ENCODE data around the gene GNAQ. TPM values are rescaled to one million over a fixed set of nuclear protein-coding genes. Genes with fewer than 3 reads are reported as not detected.
"Not testable (repeated sequence)": the region's sequence is repeated elsewhere in the genome, so short reads cannot be mapped to it uniquely, and the experiment has no call there.

The GNAQ gene
- total RNA-seq, 5 donors from 2014 or later (not counting 1 experiment from before 2014, with no cell fraction given): 29.3 to 48.4 (median 38.3) TPM

- POLR2A ChIA-PET; DNase-seq; H3K4me1 ChIP-seq (ENCODE audit: control insufficient read depth in 1 of 2, extremely low read depth in 1 of 2, insufficient read depth in 2 of 2, low read length in 2 of 2); H3K4me3 Mint-ChIP-seq; H3K27me3 ChIP-seq (replicated peaks in 1 of 2; ENCODE audit: control insufficient read depth in 2 of 2, extremely low read depth in 1 of 2, insufficient read depth in 2 of 2, low read length in 1 of 2); H3K9me3 Mint-ChIP-seq; H3K36me3 ChIP-seq (ENCODE audit: control insufficient read depth in 2 of 2, extremely low read depth in 1 of 2, insufficient read depth in 1 of 2, low read length in 1 of 2); H3K4me3 ChIP-seq (ENCODE audit: control insufficient read depth in 1 of 2, extremely low read depth in 1 of 2, low read length in 1 of 2); H3K27ac ChIP-seq (ENCODE audit: low read length); H3K9me3 ChIP-seq; CTCF ChIA-PET; ATAC-seq (replicated peaks in 1 of 4); H3K27me3 Mint-ChIP-seq; H3K27ac Mint-ChIP-seq: not testable (repeated sequence)
- no CpG with 5 or more reads among the region's 5 CpGs for WGBS (ENCODE audit: insufficient coverage)
- H3K4me1 Mint-ChIP-seq: peaks cover 4 to 13% (median 5%) of the 10 kb centered on the region in 3 donors
- H3K36me3 Mint-ChIP-seq: peaks cover 13% of the 10 kb centered on the region
Observed at GRCh38 chr9:77878793-77879192, 152.8 kb downstream of the GNAQ start.

- H3K4me3 Mint-ChIP-seq: no peak overlapping the region
- CTCF ChIA-PET: no interaction called here
- POLR2A ChIA-PET: no interaction called here
- Histone ChIP-seq H3K36me3 (ENCODE audit: control insufficient read depth in 2 of 2, extremely low read depth in 1 of 2, insufficient read depth in 1 of 2, low read length in 1 of 2) (no peaks in the 10 kb centered on the region), H3K27ac (ENCODE audit: low read length) (no peak overlapping the region), H3K9me3 (no peaks in the 10 kb centered on the region), H3K4me1 (ENCODE audit: control insufficient read depth in 1 of 2, extremely low read depth in 1 of 2, insufficient read depth in 2 of 2, low read length in 2 of 2) (no peaks in the 10 kb centered on the region), H3K27me3 (replicated peaks in 1 of 2; ENCODE audit: control insufficient read depth in 2 of 2, extremely low read depth in 1 of 2, insufficient read depth in 2 of 2, low read length in 1 of 2) (no peaks in the 10 kb centered on the region), H3K4me3 (ENCODE audit: control insufficient read depth in 1 of 2, extremely low read depth in 1 of 2, low read length in 1 of 2) (no peak overlapping the region)
- no peaks in the 10 kb centered on the region for H3K9me3 Mint-ChIP-seq
- H3K36me3 Mint-ChIP-seq: peaks cover 16% of the 10 kb centered on the region
- H3K27ac Mint-ChIP-seq: no peak overlapping the region
- H3K27me3 Mint-ChIP-seq: no peaks in the 10 kb centered on the region
- ATAC-seq (replicated peaks in 1 of 4): no peak
- peaks cover 1 to 10% (median 6%) of the 10 kb centered on the region in 3 donors for H3K4me1 Mint-ChIP-seq
- no CpG with 5 or more reads among the region's 1 CpG for WGBS (ENCODE audit: insufficient coverage)
- DNase-seq: no peak
Observed at GRCh38 chr9:77877976-77878375, 153.6 kb downstream of the GNAQ start.

DNA sequence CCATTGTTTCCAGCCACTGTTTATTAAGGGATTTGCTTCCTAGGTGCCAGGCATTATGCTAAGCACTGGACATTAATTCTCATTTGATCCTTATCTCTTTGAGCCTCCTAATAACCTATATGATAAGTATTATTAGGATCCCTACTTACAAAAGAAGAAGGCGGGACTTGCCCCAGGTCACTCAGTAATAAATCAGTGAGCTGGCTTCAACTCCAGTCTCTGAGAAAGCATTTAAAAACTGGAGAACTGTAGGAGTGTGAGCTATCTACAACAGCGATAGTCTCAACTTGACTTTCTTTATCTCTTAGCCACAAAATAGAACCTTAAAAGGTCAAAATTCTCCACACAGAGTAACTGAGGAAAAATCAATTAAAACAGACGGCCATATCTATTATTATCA is 155.0 kb downstream of the GNAQ start:
- no peak for ATAC-seq (replicated peaks in 1 of 4)
- DNase-seq: no peak
- H3K4me1 ChIP-seq (ENCODE audit: control insufficient read depth in 1 of 2, extremely low read depth in 1 of 2, insufficient read depth in 2 of 2, low read length in 2 of 2): no peaks in the 10 kb centered on the region
- POLR2A ChIA-PET: no interaction called here
- H3K27me3 ChIP-seq (replicated peaks in 1 of 2; ENCODE audit: control insufficient read depth in 2 of 2, extremely low read depth in 1 of 2, insufficient read depth in 2 of 2, low read length in 1 of 2): no peaks in the 10 kb centered on the region
- no peaks in the 10 kb centered on the region for H3K9me3 Mint-ChIP-seq
- peaks cover 20% of the 10 kb centered on the region for H3K36me3 Mint-ChIP-seq
- no peak overlapping the region for H3K27ac Mint-ChIP-seq
- no CpG with 5 or more reads among the region's 3 CpGs for WGBS (ENCODE audit: insufficient coverage)
- no peaks in the 10 kb centered on the region for H3K9me3 ChIP-seq
- no peak overlapping the region for H3K4me3 ChIP-seq (ENCODE audit: control insufficient read depth in 1 of 2, extremely low read depth in 1 of 2, low read length in 1 of 2)
- H3K27ac ChIP-seq (ENCODE audit: low read length): no peak overlapping the region
- no peaks in the 10 kb centered on the region for H3K36me3 ChIP-seq (ENCODE audit: control insufficient read depth in 2 of 2, extremely low read depth in 1 of 2, insufficient read depth in 1 of 2, low read length in 1 of 2)
- peaks cover 0 to 8% (median 8%) of the 10 kb centered on the region in 3 donors for H3K4me1 Mint-ChIP-seq
- no peaks in the 10 kb centered on the region for H3K27me3 Mint-ChIP-seq
- H3K4me3 Mint-ChIP-seq: no peak overlapping the region
- CTCF ChIA-PET: no interaction called here

DNA sequence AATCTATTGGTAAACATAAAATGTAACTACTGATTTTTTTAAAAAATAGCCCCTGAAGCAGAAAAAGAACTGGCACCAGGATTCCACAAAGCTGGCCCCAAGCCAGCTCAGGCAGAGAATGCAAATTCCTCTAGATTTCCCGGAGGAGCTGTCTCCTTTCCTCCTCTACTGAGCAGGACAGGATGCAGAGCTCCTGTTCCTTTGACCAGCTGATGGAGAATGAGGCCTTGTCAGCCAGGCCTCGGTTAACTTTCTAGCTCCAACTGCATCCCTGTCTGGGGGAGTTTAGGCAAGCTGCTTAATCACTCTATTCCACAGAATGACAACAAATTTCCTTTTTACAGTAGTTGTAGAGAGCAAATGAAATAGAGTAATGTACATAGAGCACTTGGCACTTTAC is 155.5 kb downstream of the GNAQ start:
- Histone ChIP-seq H3K4me1 (ENCODE audit: control insufficient read depth in 1 of 2, extremely low read depth in 1 of 2, insufficient read depth in 2 of 2, low read length in 2 of 2) (no peaks in the 10 kb centered on the region), H3K27ac (ENCODE audit: low read length) (no peak overlapping the region), H3K9me3 (no peaks in the 10 kb centered on the region), H3K4me3 (ENCODE audit: control insufficient read depth in 1 of 2, extremely low read depth in 1 of 2, low read length in 1 of 2) (no peak overlapping the region), H3K27me3 (replicated peaks in 1 of 2; ENCODE audit: control insufficient read depth in 2 of 2, extremely low read depth in 1 of 2, insufficient read depth in 2 of 2, low read length in 1 of 2) (no peaks in the 10 kb centered on the region), H3K36me3 (ENCODE audit: control insufficient read depth in 2 of 2, extremely low read depth in 1 of 2, insufficient read depth in 1 of 2, low read length in 1 of 2) (no peaks in the 10 kb centered on the region)
- no peak overlapping the region for H3K4me3 Mint-ChIP-seq
- H3K27ac Mint-ChIP-seq: no peak overlapping the region
- no peaks in the 10 kb centered on the region for H3K27me3 Mint-ChIP-seq
- WGBS (ENCODE audit: insufficient coverage): no CpG with 5 or more reads among the region's 2 CpGs
- ChIA-PET CTCF (no interaction called here), POLR2A (no interaction called here)
- H3K9me3 Mint-ChIP-seq: no peaks in the 10 kb centered on the region
- H3K4me1 Mint-ChIP-seq: peaks cover 0 to 13% (median 8%) of the 10 kb centered on the region in 3 donors
- DNase-seq: no peak
- ATAC-seq (replicated peaks in 1 of 4): no peak
- peaks cover 25% of the 10 kb centered on the region for H3K36me3 Mint-ChIP-seq

- Histone ChIP-seq H3K36me3 (ENCODE audit: control insufficient read depth in 2 of 2, extremely low read depth in 1 of 2, insufficient read depth in 1 of 2, low read length in 1 of 2) (no peaks in the 10 kb centered on the region), H3K27me3 (replicated peaks in 1 of 2; ENCODE audit: control insufficient read depth in 2 of 2, extremely low read depth in 1 of 2, insufficient read depth in 2 of 2, low read length in 1 of 2) (no peaks in the 10 kb centered on the region), H3K27ac (ENCODE audit: low read length) (no peak overlapping the region), H3K4me1 (ENCODE audit: control insufficient read depth in 1 of 2, extremely low read depth in 1 of 2, insufficient read depth in 2 of 2, low read length in 2 of 2) (no peaks in the 10 kb centered on the region), H3K9me3 (no peaks in the 10 kb centered on the region), H3K4me3 (ENCODE audit: control insufficient read depth in 1 of 2, extremely low read depth in 1 of 2, low read length in 1 of 2) (no peak overlapping the region)
- no peak overlapping the region for H3K4me3 Mint-ChIP-seq
- WGBS (ENCODE audit: insufficient coverage): no CpG with 5 or more reads among the region's 3 CpGs
- H3K27ac Mint-ChIP-seq: no peak overlapping the region
- POLR2A ChIA-PET: interaction anchor here in 1 of 2 donors (0.5 kb wide), 1 partner anchor 14 kb away, joined by 5 read pairs; no protein-coding TSS in a partner anchor
- H3K9me3 Mint-ChIP-seq: no peaks in the 10 kb centered on the region
- H3K4me1 Mint-ChIP-seq: peaks cover 0 to 14% (median 8%) of the 10 kb centered on the region in 3 donors
- H3K36me3 Mint-ChIP-seq: peaks cover 21% of the 10 kb centered on the region
- CTCF ChIA-PET: interaction anchor here in 1 of 2 donors (0.6 kb wide), 1 partner anchor 496 kb away, joined by 5 read pairs; no protein-coding TSS in a partner anchor
- DNase-seq: no peak
- no peaks in the 10 kb centered on the region for H3K27me3 Mint-ChIP-seq
- no peak for ATAC-seq (replicated peaks in 1 of 4)
Observed at GRCh38 chr9:77872863-77873262, 158.7 kb downstream of the GNAQ start.

DNA sequence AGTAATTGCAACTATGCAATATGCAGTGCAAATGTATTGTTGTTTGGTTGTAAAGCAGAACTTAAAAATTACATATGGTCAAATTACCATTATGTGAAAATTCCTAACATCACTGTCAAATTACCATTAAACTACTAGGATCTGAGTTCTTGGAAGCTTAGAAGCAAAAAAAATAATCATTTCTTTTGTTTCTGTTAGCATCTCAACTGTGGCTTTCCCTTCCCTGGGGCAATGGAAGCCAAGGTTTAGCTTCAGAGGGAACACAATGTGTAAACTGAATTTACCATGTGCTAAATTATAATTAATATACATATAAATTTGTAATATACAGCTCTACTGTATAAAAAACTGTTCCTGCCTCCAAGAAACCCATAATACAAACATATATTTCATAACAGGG is 159.4 kb downstream of the GNAQ start:
- Histone ChIP-seq H3K4me1 (ENCODE audit: control insufficient read depth in 1 of 2, extremely low read depth in 1 of 2, insufficient read depth in 2 of 2, low read length in 2 of 2) (no peaks in the 10 kb centered on the region), H3K4me3 (ENCODE audit: control insufficient read depth in 1 of 2, extremely low read depth in 1 of 2, low read length in 1 of 2) (no peak overlapping the region), H3K27ac (ENCODE audit: low read length) (no peak overlapping the region), H3K27me3 (replicated peaks in 1 of 2; ENCODE audit: control insufficient read depth in 2 of 2, extremely low read depth in 1 of 2, insufficient read depth in 2 of 2, low read length in 1 of 2) (no peaks in the 10 kb centered on the region), H3K36me3 (ENCODE audit: control insufficient read depth in 2 of 2, extremely low read depth in 1 of 2, insufficient read depth in 1 of 2, low read length in 1 of 2) (no peaks in the 10 kb centered on the region), H3K9me3 (no peaks in the 10 kb centered on the region)
- ATAC-seq (replicated peaks in 1 of 4): no peak
- Mint-ChIP-seq H3K4me1 (peaks cover 0 to 14% (median 5%) of the 10 kb centered on the region in 3 donors), H3K4me3 (no peak overlapping the region), H3K27me3 (no peaks in the 10 kb centered on the region), H3K27ac (no peak overlapping the region), H3K36me3 (peaks cover 21% of the 10 kb centered on the region), H3K9me3 (no peaks in the 10 kb centered on the region)
- ChIA-PET CTCF (interaction anchor here in 1 of 2 donors (0.6 kb wide), 1 partner anchor 497 kb away, joined by 5 read pairs; no protein-coding TSS in a partner anchor), POLR2A (interaction anchor here in 1 of 2 donors (0.5 kb wide), 1 partner anchor 45 kb away, joined by 4 read pairs; no protein-coding TSS in a partner anchor)
- DNase-seq: no peak

DNA sequence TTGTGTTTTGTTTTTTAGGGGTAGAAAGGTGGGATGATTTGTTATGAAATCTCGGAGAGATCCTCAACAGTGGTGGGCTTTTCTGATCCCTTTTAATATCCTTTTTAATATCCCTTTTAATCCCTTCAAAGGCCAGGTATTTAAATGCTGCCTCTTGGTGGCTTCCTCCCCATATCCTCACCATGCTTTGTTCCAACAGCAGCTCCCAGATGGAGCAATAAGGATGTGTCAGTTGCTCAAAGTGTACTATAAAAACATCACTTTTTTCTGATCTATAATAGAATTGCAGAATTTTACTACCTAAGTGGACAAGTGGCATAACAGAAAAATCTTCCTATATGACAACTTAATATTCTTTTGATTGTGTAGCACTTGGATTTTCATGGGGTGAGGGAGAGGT is 160.1 kb downstream of the GNAQ start:
- no peaks in the 10 kb centered on the region for H3K9me3 ChIP-seq
- no peak overlapping the region for H3K27ac Mint-ChIP-seq

More for the DNA sequence above, 160.1 kb downstream of the GNAQ start:
- Mint-ChIP-seq H3K4me1 (peaks cover 0 to 14% (median 5%) of the 10 kb centered on the region in 3 donors), H3K27me3 (no peaks in the 10 kb centered on the region), H3K4me3 (no peak overlapping the region), H3K36me3 (peaks cover 21% of the 10 kb centered on the region), H3K9me3 (no peaks in the 10 kb centered on the region)
- DNase-seq: no peak
- H3K4me1 ChIP-seq (ENCODE audit: control insufficient read depth in 1 of 2, extremely low read depth in 1 of 2, insufficient read depth in 2 of 2, low read length in 2 of 2): no peaks in the 10 kb centered on the region
- no peaks in the 10 kb centered on the region for H3K27me3 ChIP-seq (replicated peaks in 1 of 2; ENCODE audit: control insufficient read depth in 2 of 2, extremely low read depth in 1 of 2, insufficient read depth in 2 of 2, low read length in 1 of 2)
- POLR2A ChIA-PET: interaction anchor here in 1 of 2 donors (0.5 kb wide), 1 partner anchor 44 kb away, joined by 4 read pairs; no protein-coding TSS in a partner anchor
- H3K27ac ChIP-seq (ENCODE audit: low read length): no peak overlapping the region
- no CpG with 5 or more reads among the region's 1 CpG for WGBS (ENCODE audit: insufficient coverage)
- no peak overlapping the region for H3K4me3 ChIP-seq (ENCODE audit: control insufficient read depth in 1 of 2, extremely low read depth in 1 of 2, low read length in 1 of 2)
- CTCF ChIA-PET: no interaction called here
- ATAC-seq (replicated peaks in 1 of 4): no peak
- H3K36me3 ChIP-seq (ENCODE audit: control insufficient read depth in 2 of 2, extremely low read depth in 1 of 2, insufficient read depth in 1 of 2, low read length in 1 of 2): no peaks in the 10 kb centered on the region
